Measurements from ENCODE around the gene CALN1. TPM values are rescaled to one million over a fixed set of nuclear protein-coding genes. Genes with fewer than 3 reads are reported as not detected.

Gene CALN1
- total and polyA plus RNA-seq, 9 of the 15 experiments (the other 6 are each of a cell fraction or from before 2014, with no cell fraction given), result 1.4 to 7.5 (median 3.3) TPM

DNA sequence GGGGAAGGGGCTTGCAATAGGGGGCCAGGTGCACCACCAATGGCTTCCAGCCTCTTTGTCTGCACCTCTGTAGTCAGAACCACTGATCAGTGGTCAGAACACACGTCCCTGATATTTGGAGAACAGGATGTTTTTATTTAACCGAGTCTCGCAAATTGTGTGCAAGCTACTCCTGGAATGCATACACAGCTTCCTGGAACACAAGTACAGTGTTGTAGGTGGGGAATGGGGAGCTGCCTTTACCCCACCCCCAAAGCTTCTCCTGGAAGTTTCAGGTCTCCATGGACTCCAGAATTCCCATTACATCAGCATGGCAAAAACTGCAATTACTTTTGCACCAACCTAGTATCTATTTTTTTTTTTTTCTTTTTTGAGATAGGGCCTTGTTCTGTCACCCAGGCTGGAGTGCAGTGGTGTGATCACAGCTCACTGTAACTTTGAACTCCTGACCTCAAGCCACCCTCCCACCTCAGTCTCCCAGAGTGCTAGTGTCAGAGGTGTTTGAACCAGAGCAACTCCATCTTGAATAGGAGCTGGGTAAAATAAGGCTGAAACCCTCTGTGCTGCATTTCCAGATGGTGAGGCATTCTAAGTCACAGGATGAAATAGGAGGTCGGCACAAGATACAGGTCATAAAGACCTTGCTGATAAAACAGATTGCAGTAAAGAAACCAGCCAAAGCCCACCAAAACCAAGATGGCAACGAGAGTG lies 374.0 kb downstream of the CALN1 start (continued):
- TF ChIP-seq IRF2 (CRISPR knock-in tag; IDR thresholded peaks at IDR 0.05) (no peak), SIRT6 (IDR thresholded peaks at IDR 0.05; ENCODE audit: low read depth, low read length) (no peak), RBM17 (IDR thresholded peaks at IDR 0.05; ENCODE audit: borderline replicate concordance, low read depth, low read length) (no peak), YY1 (IDR thresholded peaks at IDR 0.05; ENCODE audit: borderline replicate concordance in 1 of 3, control insufficient read depth in 1 of 3, extremely low read depth in 1 of 3, insufficient read depth in 3 of 3, insufficient read length in 1 of 3, insufficient replicate concordance in 2 of 3, low read depth in 1 of 3, low read length in 2 of 3) (no peak), CREB1 (IDR thresholded peaks at IDR 0.05) (no peak), CREB1 (CRISPR knock-in tag; IDR thresholded peaks at IDR 0.05) (no peak), DDX20 (tag; IDR thresholded peaks at IDR 0.05; ENCODE audit: low read depth) (0 out of 2 replicates have a peak, but pooled peaks have one; percentile 53), CEBPG (CRISPR knock-in tag; IDR thresholded peaks at IDR 0.05) (no peak), CEBPG (tag; conservative IDR thresholded peaks at IDR 0.05 in 1 of 2, IDR thresholded peaks at IDR 0.05 in 1 of 2) (no peak), SREBF2 (CRISPR knock-in tag; IDR thresholded peaks at IDR 0.05) (no peak), RNF2 (IDR thresholded peaks at IDR 0.05) (no peak), ILK (tag; IDR thresholded peaks at IDR 0.05; ENCODE audit: borderline replicate concordance, low read depth) (peak; percentile 57; the same call in 1 of the 2 replicates), MCM3 (IDR thresholded peaks at IDR 0.05) (no peak), ZNF431 (CRISPR knock-in tag; IDR thresholded peaks at IDR 0.05) (no peak), ZNF134 (CRISPR knock-in tag; conservative IDR thresholded peaks at IDR 0.05) (no peak), XRCC3 (IDR thresholded peaks at IDR 0.05) (no peak), TEAD2 (tag; IDR thresholded peaks at IDR 0.05) (no peak), ZNF174 (CRISPR knock-in tag; IDR thresholded peaks at IDR 0.05) (no peak), KDM2B (CRISPR knock-in tag; IDR thresholded peaks at IDR 0.05) (no peak)
- TF ChIP-seq, protein P1, sequence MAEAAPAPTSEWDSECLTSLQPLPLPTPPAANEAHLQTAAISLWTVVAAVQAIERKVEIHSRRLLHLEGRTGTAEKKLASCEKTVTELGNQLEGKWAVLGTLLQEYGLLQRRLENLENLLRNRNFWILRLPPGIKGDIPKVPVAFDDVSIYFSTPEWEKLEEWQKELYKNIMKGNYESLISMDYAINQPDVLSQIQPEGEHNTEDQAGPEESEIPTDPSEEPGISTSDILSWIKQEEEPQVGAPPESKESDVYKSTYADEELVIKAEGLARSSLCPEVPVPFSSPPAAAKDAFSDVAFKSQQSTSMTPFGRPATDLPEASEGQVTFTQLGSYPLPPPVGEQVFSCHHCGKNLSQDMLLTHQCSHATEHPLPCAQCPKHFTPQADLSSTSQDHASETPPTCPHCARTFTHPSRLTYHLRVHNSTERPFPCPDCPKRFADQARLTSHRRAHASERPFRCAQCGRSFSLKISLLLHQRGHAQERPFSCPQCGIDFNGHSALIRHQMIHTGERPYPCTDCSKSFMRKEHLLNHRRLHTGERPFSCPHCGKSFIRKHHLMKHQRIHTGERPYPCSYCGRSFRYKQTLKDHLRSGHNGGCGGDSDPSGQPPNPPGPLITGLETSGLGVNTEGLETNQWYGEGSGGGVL (CRISPR knock-in tag; IDR thresholded peaks at IDR 0.05), result no peak
- TF ChIP-seq, protein P2, sequence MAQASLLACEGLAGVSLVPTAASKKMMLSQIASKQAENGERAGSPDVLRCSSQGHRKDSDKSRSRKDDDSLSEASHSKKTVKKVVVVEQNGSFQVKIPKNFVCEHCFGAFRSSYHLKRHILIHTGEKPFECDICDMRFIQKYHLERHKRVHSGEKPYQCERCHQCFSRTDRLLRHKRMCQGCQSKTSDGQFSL (CRISPR knock-in tag; IDR thresholded peaks at IDR 0.05), result no peak
- TF ChIP-seq, protein P2 (tag; IDR thresholded peaks at IDR 0.05), result no peak
- TF ChIP-seq, protein P3, sequence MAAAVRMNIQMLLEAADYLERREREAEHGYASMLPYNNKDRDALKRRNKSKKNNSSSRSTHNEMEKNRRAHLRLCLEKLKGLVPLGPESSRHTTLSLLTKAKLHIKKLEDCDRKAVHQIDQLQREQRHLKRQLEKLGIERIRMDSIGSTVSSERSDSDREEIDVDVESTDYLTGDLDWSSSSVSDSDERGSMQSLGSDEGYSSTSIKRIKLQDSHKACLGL (CRISPR knock-in tag; IDR thresholded peaks at IDR 0.05; ENCODE audit: borderline replicate concordance, poor library complexity, severe bottlenecking), result no peak
- TF ChIP-seq, protein P4, sequence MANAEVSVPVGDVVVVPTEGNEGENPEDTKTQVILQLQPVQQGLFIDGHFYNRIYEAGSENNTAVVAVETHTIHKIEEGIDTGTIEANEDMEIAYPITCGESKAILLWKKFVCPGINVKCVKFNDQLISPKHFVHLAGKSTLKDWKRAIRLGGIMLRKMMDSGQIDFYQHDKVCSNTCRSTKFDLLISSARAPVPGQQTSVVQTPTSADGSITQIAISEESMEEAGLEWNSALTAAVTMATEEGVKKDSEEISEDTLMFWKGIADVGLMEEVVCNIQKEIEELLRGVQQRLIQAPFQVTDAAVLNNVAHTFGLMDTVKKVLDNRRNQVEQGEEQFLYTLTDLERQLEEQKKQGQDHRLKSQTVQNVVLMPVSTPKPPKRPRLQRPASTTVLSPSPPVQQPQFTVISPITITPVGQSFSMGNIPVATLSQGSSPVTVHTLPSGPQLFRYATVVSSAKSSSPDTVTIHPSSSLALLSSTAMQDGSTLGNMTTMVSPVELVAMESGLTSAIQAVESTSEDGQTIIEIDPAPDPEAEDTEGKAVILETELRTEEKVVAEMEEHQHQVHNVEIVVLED (CRISPR knock-in tag; IDR thresholded peaks at IDR 0.05), result no peak
